ENCODE results near the gene PTPN2. TPM values are rescaled to one million over a fixed set of nuclear protein-coding genes. Genes with fewer than 3 reads are reported as not detected.
A peak's percentile ranks its signal among the peaks of the same experiment; 100 is the strongest.

Gene PTPN2
- total and polyA plus RNA-seq, 4 donors, result 47.8 to 79.9 (median 64.3) TPM

DNA sequence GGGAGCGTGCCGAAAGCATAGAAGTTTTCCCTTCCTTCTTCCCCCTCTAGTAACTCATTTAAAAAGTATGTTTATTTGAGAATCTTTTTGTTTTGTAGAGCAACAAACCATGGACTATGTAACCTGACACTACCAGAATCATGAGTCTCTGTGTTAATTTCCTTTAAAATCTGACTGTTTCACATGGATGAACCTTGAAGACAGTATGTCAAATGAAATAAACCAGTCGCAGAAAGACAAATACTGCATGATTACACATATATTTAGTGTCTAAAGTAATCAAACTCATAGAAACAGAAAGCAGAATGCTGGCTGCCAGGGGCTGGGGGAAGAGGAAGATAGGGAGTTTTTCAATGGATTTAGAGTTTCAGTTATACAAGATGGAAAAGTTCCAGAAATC is 32.3 kb downstream of the PTPN2 start:
- DNase-seq (peak in 1 of 3 donors; percentile 33), ATAC-seq (ENCODE audit: insufficient read depth, low FRiP score) (no peak)
- Histone ChIP-seq H3K9ac (ENCODE audit: insufficient read depth in 1 of 2, low read length in 2 of 2) (no peak overlapping the region), H3K27me3 (ENCODE audit: control insufficient read depth in 3 of 3, insufficient read depth in 3 of 3, low read length in 2 of 3) (no peaks in the 10 kb centered on the region), H3K27ac (ENCODE audit: low read depth in 1 of 2, low read length in 1 of 2) (no peak overlapping the region), H3K9me3 (ENCODE audit: control insufficient read depth in 4 of 4, insufficient read depth in 3 of 4, low read length in 3 of 4) (no peaks in the 10 kb centered on the region), H3K4me1 (ENCODE audit: control insufficient read depth in 5 of 5, insufficient read depth in 5 of 5, low read length in 5 of 5) (peaks cover 0 to 5% (median 0%) of the 10 kb centered on the region in 5 donors), H3K36me3 (ENCODE audit: control insufficient read depth in 4 of 4, insufficient read depth in 4 of 4, low read length in 4 of 4) (peaks cover 4 to 11% (median 6%) of the 10 kb centered on the region in 4 donors), H3K4me3 (no peak overlapping the region)
- no peak for TF ChIP-seq CTCF (IDR thresholded peaks at IDR 0.05; ENCODE audit: control extremely low read depth, extremely low read depth)
- WGBS, 2 donors, result 82 to 89% methylated on average over 3 of the region's 3 CpGs

DNA sequence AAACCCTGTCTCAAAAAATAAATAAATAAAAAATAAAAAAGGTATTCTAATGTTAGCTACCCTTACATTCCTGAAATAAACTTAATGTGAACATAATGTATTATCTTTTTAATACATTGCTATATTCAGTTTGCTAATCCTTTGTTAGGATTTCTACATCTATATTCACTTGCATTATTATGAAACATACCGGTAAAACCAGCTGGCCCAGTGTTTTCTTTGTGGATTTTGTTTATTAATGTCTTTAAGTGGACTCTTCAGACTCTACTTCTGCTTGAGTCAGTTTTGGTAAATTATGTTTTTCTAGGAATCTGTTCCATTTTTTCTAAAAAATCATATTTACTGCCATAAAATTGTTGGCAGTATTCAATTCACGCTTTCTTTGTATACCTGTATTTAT is 34.5 kb downstream of the PTPN2 start:
- Histone ChIP-seq H3K36me3 (ENCODE audit: control insufficient read depth in 4 of 4, insufficient read depth in 4 of 4, low read length in 4 of 4) (peaks cover 0 to 3% (median 0%) of the 10 kb centered on the region in 4 donors), H3K4me1 (ENCODE audit: control insufficient read depth in 5 of 5, insufficient read depth in 5 of 5, low read length in 5 of 5) (peaks cover 0 to 5% (median 0%) of the 10 kb centered on the region in 5 donors), H3K9ac (ENCODE audit: insufficient read depth in 1 of 2, low read length in 2 of 2) (no peak overlapping the region), H3K27me3 (ENCODE audit: control insufficient read depth in 3 of 3, insufficient read depth in 3 of 3, low read length in 2 of 3) (no peaks in the 10 kb centered on the region), H3K27ac (ENCODE audit: low read depth in 1 of 2, low read length in 1 of 2) (no peak overlapping the region), H3K4me3 (no peak overlapping the region), H3K9me3 (ENCODE audit: control insufficient read depth in 4 of 4, insufficient read depth in 3 of 4, low read length in 3 of 4) (no peaks in the 10 kb centered on the region)
- DNase-seq (peak in 2 of 3 donors; percentile 50 to 66), ATAC-seq (ENCODE audit: insufficient read depth, low FRiP score) (no peak)
- 57 to 61% methylated on average over 2 of the region's 2 CpGs for WGBS, 2 donors
- TF ChIP-seq CTCF (IDR thresholded peaks at IDR 0.05; ENCODE audit: control extremely low read depth, extremely low read depth), result no peak

GRCh38 chr18:12848405-12848804 is 35.6 kb downstream of the PTPN2 start:
- DNase-seq (no peak), ATAC-seq (ENCODE audit: insufficient read depth, low FRiP score) (no peak)
- 78 to 79% methylated on average over 1 of the region's 1 CpG for WGBS, 2 donors
- no peak for TF ChIP-seq CTCF (IDR thresholded peaks at IDR 0.05; ENCODE audit: control extremely low read depth, extremely low read depth)
- Histone ChIP-seq H3K4me3 (no peak overlapping the region), H3K27me3 (ENCODE audit: control insufficient read depth in 3 of 3, insufficient read depth in 3 of 3, low read length in 2 of 3) (no peaks in the 10 kb centered on the region), H3K27ac (ENCODE audit: low read depth in 1 of 2, low read length in 1 of 2) (no peak overlapping the region), H3K36me3 (ENCODE audit: control insufficient read depth in 4 of 4, insufficient read depth in 4 of 4, low read length in 4 of 4) (peaks cover 0 to 3% (median 0%) of the 10 kb centered on the region in 4 donors), H3K9ac (ENCODE audit: insufficient read depth in 1 of 2, low read length in 2 of 2) (no peak overlapping the region), H3K9me3 (ENCODE audit: control insufficient read depth in 4 of 4, insufficient read depth in 3 of 4, low read length in 3 of 4) (no peaks in the 10 kb centered on the region), H3K4me1 (ENCODE audit: control insufficient read depth in 5 of 5, insufficient read depth in 5 of 5, low read length in 5 of 5) (peaks cover 0 to 5% (median 0%) of the 10 kb centered on the region in 5 donors)

GRCh38 chr18:12844391-12844790 is 39.6 kb downstream of the PTPN2 start:
- ATAC-seq (ENCODE audit: insufficient read depth, low FRiP score), result no peak
- H3K4me3 ChIP-seq, result no peak overlapping the region
- no peak overlapping the region for H3K27ac ChIP-seq (ENCODE audit: low read depth in 1 of 2, low read length in 1 of 2)
- DNase-seq, result no peak
- TF ChIP-seq CTCF (IDR thresholded peaks at IDR 0.05; ENCODE audit: control extremely low read depth, extremely low read depth), result no peak
- peaks cover 0 to 3% (median 1%) of the 10 kb centered on the region in 4 donors for H3K36me3 ChIP-seq (ENCODE audit: control insufficient read depth in 4 of 4, insufficient read depth in 4 of 4, low read length in 4 of 4)
- H3K4me1 ChIP-seq (ENCODE audit: control insufficient read depth in 5 of 5, insufficient read depth in 5 of 5, low read length in 5 of 5), result peaks cover 0 to 8% (median 0%) of the 10 kb centered on the region in 5 donors
- no peak overlapping the region for H3K9ac ChIP-seq (ENCODE audit: insufficient read depth in 1 of 2, low read length in 2 of 2)
- H3K9me3 ChIP-seq (ENCODE audit: control insufficient read depth in 4 of 4, insufficient read depth in 3 of 4, low read length in 3 of 4), result no peaks in the 10 kb centered on the region
- WGBS, 2 donors, result 87 to 92% methylated on average over 2 of the region's 2 CpGs
- no peaks in the 10 kb centered on the region for H3K27me3 ChIP-seq (ENCODE audit: control insufficient read depth in 3 of 3, insufficient read depth in 3 of 3, low read length in 2 of 3)
